HG03460 (cell line): ENCODE measurements around the gene PDE4D.

Experiments used
- ATAC-seq: cut with Tn5 transposase; IDR thresholded peaks from one replicate; pipeline ENCODE4 v1.9.1; 2021; ENCODE audit not compliant: unreplicated experiment

PDE4D gene

DNA sequence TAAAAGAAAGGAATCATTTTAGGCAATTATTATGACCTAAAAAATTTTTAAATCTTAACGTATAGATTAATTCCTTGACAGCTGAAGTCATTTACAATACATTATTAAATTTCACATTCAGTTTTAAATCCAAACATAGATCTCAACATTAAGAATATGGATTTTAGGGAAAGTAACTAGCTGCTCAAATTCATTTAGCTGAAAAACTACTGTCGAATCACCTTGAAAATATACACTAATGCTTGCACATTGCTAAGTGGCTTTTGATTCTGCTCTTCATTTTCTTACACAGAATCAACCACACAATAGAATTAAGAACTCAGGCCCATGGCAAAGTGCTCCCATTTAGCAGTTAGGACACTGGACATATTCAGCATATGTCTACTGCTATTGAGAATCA, 856.5 kb downstream of the PDE4D start:
- no peak for ATAC-seq

DNA sequence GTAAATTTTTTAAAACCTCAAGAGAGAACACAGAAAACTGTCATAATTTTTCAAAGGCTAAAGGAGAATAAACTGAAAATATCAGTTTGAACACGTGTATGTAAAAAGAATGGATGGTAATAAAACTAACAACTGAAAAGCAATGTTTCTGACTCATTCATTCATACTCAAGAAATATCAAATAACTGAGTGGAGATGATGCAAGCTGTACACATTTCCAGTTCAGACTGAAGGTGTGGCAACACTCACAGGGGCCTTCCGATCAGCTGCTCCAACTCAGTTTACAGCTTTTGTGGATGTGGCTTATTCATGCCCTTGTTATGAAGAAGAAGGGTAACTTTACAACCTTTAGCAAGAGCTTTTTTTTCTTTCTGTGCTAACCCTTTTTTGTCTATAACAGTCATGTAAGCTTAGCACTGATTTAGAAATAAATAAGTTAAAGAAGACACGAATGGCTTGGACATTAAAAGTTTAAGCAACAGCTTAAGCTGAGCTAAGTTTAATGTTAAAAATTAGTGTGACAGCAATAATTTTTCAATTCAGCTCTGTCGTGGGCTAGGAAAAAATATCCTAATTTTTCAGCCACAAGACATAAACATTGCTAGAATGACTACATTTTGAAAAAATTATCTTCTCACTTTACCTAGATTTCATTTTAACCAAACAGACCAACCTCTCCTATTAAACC, 857.1 kb downstream of the PDE4D start:
- ATAC-seq: no peak

DNA sequence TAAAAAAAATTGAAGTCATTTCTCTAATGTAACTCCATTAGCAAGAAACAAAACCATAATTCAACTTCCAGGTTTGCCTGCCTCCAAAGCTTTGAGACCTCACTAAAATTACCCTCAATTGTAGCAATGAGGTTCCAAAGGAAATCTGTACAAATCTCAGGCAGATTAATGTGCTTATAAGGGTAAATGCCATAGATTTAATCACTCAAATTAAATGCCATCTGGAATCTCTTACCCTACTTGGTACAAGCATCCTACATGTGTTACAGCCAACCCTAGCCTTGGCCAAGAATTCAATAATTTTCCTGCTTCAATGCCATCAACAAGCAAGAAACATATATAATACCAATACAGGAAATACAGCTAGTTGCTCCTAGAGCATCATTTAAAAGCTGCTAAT, 857.8 kb downstream of the PDE4D start:
- ATAC-seq: no peak

DNA sequence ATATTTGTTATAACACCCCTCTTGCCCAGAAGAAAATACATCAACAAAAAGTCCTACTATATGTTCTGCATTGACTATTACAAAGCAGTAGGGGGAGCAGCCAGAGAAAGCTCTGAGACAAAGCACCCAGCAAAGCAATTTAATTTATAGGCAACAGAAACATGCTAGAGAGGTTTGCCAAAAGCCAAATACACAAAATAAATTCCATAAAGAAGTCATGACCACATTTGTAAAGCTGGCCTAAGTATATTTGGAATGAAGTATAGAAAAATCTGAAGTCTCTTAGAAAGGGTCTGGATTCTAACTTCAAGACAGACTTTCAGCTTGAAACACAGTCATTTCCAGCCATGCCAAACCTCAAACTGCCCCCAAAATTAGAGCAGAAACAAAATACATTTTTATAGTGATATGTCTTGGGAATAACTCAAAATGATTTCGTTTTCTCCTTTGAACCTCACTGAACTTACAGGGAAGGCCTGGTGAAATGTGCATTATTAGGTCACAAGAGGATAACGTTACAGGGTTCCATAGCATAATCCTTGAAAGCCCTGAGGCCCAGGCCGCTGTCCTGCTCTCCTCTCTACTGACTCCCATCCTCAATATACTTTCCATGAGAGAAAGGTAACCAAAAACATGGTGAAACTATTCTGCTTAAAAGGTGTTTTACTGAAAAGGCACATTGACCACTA, 858.9 kb downstream of the PDE4D start:
- no peak for ATAC-seq

DNA sequence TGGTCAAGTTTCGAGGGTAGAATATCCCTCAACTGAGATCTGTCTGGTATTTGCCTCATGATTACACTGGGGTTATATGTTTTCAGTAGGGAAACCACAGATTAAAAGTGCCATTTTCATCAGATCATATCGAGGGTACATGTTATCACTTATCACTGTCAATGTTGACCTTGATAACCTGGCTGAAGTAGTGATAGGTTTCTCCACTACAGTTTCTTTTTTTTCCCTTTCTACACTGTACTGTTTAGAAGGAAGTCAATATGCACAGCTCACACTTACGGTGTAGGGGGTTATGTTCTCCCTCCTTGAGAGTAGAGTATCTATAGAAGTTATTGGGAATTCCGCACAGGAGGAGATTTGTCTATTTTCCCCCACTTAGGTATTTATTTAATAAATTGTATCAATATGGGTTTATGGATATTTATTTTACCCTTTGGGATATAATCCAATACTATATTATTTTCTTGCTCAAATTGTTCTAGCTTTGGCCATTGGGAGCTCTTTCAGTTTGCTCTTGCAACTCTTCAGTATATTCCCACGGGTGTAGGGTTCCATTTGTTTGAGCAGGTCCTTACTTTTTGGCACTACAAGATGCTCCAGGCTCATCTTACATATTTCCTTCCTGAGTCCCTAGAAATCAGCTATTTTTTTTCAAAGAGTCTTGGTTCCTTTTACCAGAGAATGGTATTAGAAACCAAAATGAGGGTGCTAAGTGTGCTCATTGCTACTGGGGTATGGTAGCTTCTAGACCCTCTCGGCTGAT, 866.2 kb downstream of the PDE4D start:
- ATAC-seq: no peak

DNA sequence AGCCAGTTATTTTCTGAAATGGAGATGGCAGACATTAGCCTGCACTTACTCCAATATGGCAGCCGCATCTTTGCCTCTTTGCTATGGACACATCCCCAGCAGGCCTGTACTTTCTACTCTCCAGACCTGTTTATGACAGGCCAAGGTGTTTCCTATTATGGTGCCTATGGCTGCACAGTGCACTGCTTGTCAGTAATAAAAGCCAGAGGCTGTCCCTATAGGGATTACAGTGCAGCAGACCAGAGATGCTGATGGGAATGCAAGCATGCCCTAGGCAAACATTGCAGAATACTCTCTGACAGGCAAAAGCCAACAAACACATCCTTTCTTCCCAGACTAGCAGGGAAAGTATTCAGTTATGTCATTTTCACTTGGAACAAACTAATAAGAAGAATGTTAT, 867.8 kb downstream of the PDE4D start:
- no peak for ATAC-seq

DNA sequence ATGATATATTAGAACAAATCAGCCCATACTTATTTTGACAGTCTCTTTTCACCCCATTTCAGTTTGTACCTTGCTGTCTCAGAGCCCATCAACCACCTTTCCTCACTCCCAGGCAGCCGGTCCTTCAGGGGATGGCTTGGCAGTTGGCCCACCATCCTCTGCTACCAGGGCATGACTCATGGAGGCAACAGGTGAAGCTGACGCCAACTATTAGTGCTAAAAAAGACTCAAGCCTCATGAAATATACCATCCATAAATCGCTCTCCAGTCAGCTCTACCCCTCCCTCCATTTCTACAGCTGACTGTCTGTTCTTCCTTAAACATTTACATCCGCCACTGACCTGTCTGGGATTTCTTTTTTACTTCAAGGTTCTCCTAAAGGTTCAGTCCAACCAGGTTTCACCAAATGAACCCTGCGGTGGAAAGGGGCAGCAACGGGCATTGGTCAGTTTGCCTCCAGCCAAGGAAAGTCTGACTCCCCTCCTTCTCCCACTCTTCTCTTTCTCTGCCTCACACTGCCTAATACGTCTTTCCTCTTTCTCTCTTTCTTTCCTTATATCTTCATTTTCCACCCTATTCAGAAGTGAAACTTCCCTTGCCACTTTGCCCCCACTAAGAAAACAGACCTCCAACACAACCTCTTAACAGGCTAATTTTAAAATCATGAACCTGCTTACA, 871.5 kb downstream of the PDE4D start:
- no peak for ATAC-seq

DNA sequence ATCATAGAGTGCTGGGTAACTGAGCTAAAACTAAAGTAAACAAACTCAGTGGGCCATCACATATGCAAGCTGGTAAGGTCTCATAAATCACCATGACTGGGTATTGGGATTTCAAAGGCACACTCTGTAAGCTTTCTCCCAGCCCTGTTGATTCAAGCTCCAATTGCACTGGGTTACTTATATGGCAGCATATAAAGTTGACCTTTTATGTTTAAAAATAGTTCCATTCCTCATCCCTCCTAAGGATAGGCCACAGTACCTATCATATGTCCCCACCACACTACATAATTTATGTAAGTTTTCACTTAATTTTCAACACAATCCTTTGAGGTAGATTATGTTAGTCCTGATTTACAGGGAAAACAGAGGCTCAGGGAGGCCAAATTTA, 872.2 kb downstream of the PDE4D start:
- no peak for ATAC-seq

DNA sequence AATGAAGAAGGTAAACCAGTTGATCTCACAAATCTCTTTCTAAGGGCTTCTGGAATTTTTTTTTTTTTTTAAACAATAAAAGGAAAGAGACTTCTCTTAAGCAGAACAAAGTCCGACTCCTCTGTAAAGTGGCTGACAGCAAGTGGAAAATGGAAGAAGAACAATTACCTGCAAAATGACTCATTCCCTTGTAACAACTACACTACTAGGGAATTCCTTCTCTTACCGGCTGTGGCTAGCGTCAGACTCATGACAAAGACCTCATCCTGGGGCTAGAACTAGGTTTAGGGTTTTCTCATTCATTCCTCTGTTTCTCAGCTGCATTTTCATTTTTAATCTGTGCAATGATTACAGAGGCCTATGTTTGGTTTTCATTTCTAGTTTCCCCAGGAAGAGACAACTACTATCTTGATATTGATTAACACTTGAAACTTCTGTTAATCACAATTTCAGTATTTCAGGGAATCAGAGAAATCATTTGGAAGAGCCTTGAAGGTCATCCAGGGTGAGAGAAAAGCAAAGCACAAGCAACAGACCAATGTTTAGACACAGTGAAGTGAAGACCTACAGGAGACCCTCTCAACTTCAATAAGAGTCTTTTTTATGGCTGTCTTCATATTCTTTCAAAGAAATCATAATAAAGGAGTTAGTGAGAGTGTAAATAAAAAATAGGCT, 872.8 kb downstream of the PDE4D start:
- ATAC-seq: no peak

DNA sequence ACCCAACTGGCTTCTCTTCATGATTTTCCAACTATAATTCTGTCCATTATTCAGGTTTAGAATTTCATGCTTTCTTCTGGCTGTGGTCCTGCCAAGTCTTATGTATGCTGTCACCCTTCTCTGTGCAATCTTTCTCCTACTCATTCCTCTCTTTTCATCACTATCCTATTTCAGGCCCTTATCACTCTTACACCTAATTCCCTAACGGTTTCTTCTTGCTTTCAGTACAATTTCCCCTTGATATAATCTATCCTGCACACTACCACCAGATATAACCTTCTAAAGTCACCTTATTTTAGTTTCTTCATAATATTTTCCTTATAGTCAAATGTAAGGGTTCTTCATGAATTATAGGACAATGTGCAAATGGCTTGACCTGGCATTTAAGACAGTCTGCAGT, 874.4 kb downstream of the PDE4D start:
- ATAC-seq: no peak

DNA sequence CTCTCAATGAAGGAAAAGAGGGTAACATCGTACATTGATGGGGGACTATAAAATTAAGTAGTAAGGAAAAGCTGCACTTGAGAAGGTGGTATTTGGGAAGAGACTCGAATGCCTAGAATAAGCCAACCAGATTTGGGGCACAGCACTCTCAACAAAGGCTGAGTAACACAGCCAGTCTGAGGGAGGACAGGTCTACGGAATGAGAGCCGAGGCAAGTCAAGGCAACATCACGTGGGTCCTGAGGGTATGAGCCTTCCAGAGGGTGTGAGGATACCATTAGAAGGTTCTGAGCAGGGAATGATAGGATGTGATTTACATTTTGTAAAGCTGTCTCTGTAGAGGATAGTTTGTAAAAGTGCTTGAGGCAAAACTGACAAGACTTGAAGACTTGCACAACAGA, 876.6 kb downstream of the PDE4D start:
- ATAC-seq: no peak

DNA sequence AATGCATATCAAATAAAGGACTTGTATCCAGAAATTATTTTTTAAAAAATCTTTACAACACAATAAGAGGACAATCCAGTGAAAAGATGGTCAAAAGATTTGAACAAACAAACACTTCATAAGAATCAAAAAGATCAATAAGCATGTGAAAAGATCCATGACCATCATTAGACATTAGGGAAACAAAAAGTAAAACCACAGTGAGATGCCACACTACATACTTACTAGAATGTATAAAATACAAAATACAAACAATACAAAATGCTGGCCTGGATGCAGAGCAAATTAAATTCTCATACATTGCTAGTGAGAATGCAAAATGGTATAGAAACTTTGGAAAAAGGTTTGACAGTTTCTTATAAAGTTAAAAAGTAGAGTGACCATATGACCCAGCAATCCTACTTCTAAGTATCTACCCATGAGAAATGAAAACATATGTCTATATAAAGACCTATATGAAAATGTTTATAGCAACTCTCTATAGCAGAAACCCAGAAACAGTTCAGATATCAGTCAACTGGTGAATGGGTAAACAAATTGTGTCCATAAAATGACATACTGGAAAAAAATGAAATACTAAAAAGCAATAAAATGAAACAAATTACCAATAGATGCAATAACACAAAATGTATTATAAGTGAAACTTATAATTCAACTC, 884.6 kb downstream of the PDE4D start:
- ATAC-seq: no peak

DNA sequence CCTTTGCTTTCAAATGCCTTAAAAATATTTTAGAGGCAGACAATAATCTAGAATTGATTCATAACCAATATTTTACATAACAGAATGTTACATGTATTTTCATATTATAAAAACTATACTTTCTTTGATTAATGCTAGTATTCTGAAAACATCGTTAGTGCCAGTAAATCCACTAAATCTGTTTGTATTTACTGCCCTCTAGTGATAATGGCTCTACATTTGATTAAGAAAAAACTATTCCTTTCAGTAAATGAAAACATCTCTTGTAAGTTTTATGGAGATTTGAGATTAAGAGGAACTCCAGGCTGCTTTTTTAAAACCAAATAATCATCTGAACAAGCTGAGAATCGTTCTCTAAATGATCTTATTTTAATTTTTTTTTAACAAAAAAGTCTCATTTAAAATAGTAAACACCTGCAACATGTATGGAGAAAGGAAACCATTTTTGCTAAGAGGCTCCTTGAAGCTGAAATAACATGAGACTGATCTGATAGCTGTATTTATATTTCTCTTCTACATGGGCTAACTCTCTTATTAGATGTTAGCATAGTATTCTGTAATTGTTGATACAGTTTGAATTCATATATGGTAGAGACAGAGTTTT, 886.0 kb downstream of the PDE4D start:
- ATAC-seq: no peak

DNA sequence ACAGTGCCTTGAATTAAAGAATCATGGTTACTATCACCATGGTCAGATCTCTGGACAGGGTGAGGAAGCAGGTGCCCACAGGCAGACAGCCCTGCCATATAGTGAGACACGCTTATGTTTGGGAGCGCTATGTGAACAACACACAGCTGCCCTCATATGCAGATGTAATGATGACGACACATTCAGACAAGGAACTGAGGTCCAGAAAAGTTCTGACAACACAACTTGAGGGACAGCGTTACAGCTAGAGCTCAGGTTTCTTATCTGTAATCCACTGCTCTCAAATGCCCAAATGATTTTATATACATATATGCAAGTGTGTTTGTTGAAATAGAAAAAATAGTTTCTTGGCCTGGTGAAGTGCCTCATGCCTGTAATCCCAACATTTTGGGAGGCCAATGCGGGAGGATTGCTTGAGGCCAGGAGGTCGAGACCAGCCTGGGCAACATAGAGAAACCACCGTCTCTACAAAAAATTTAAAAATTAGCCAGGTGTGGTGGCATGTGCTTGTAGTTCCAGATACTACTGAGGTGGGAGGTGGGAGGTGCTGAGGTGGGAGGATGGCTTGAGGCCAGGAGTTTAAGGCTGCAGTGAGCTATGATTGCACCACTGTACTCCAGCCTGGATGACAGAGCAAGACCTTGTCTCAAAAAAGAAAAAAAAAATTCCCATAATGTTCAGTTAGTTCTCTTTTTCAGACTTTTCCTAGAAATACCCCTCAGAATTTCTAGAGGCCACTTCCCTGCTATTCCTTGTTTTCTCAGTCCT, 887.4 kb downstream of the PDE4D start:
- ATAC-seq: no peak

DNA sequence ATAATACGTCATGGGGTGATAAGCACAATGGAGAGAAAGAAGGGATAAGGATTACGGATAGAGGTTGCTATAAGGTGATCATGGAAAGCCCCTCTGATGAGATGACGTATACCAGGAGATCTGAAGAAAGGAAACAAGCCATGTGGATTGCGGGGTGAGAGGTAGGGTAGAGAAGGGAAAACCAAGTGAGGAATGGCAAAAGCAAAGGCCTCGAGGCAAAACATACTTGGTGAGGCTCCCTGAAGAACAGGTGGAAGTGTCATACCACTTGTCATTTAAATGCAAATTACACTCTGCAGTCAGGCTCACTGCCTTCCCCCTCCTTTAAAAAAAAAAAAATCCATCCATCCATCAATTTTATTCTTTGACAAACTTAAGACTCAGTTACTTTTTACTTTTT, 889.9 kb downstream of the PDE4D start:
- no peak for ATAC-seq

DNA sequence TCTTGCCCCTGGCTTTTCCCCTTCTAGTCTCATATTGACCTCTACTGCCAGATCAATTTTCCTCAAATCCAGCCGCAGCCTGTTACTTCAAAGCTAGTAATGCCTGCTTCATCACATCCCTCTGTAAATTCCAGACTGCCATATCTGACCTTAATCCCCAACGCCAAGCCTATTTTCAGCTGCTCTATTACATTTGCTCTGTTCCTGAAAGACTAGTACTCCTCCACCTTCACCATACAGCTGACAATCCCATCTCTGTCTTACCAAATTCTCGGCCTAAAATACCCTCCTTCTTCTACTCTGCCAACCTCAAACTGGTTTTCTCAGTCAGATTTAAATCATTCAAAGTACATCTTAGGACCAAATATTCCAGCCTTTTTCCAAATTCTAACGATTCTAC, 890.4 kb downstream of the PDE4D start:
- ATAC-seq: no peak

DNA sequence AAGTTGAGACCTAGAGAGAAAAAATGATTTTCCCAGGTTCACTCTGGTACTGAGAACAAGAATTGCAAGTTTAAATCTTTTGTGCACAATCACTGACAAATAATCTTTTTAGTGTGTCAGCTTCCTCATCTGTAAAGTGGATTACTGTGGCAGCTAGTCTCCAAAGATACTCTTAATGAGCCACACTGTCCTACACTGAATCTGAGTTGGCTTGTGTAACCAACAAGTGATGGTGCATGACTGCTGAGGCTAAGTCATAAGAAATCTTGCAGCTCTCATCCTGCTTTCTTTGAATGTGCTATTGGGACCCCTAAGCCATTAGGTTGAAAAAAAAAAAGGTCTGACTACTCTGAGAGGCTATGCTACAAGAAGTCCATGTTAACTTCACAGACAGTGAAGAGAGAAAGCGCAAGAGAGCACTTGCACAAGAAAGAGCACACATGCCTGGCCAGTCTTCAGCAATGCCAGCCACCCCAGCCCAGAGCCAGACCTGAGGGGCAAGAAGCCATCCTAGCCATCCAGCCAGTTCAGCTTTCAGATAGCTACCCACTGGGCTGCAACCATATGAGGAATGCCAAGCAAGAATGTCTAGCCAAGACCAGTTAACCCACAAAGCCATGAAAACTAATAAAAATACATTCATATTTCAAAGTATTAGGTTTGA, 891.2 kb downstream of the PDE4D start:
- no peak for ATAC-seq

DNA sequence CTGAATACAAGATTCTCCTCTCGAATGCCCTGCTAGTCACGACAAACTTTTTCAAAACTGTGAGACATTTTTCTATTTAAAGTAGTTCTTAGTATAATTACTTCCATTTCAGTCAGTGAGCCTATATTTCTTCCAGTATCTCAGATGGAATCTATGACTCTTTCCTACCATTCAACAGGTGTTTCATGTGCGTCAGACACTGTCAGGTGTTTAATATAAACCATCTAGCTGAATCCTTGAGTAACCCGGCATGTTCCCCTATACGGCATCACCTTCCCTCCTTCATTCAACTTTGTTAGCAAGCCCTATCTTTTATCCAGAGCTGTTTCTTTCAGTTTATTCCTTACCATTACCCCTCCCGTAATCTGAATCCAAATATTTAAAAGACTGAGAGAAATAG, 891.8 kb downstream of the PDE4D start:
- no peak for ATAC-seq

DNA sequence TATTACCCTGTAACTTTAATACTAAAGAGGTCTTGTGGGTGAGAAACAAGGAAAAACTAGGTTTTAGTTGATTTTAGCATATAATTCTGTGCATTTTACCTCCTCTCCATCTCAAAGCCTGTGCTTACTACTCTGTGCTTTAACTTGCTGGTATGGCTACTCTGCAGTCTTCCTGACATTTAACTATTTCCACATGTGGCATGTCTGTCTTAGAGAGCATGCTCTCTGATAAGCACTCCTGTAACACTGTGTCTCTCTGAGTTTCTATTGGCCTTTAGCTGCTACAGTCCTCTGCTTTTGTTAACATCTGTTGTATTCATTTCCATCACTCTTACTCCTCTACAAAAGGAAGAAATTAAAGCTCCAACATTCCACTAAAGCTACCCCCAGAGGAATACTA, 892.4 kb downstream of the PDE4D start:
- no peak for ATAC-seq
